ENCODE measurements around the gene AGBL3.
A peak's percentile ranks its signal among the peaks of the same experiment; 100 is the strongest.
"Not testable (repeated sequence)": the region's sequence is repeated elsewhere in the genome, so short reads cannot be mapped to it uniquely, and the experiment has no call there.

AGBL3 gene

DNA sequence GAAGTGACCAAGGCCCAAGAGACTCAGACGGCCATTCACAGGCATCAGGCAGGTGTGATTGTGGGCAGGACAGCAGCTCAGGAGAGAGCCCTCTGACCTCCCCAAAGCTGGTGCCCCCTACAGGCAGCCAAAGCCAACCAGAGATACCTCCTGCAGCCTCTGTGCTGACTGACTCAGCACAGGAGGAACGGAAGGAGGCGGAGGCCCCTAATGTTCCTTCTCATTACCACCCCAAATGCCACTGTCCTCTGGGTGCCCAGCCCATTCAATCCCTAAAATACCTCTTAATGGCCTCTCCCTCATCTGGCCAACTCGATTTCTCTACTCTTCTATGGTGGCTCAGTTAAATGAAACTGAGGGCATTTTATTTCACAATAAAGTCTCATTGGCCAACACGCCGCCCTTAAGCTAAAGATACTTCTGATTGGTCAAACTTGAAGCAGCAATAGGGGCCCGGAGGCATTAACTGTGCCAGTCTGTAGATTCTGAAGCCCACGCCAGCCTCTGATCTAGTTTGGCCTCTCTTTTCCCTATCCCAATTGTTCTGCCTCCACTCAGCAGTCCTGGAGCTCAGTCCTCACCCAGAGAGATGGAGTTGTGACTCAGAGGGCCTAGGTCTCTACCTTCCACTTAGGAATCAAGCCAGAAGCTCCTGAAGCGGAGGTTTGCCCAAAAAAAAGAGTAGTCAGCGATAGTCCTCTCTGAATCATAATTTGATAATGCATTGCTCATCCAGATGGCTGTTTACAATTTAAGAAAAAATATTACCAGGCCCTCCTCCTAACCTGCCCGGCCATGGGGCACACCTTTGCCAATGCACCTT, 183.0 kb downstream of the AGBL3 start:
- TF ChIP-seq Cebpa-rat (IDR thresholded peaks at IDR 0.05), result no peak
- H3K27ac ChIP-seq, result peak overlapping the region; percentile 98

DNA sequence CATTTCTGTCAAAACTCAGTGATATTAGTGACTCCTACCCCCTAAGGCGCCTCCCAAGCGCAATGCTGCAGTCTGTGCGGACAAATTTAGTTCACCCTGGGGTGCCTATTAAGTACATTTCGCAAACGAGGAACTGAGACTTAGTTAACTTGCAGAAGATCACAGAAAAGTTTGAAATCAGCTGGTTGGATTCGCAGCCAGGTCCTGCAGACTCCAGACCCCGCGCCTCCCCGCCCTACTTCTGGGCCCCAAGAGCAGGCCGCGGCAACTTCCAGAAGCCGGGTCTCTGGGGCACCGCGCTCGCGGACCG, 183.6 kb downstream of the AGBL3 start:
- Histone ChIP-seq H3K4me3 (peak overlapping the region; percentile 86), H3K9ac (peak overlapping the region; percentile 97), H4K20me1 (no peaks in the 10 kb centered on the region), H3K4me2 (peak overlapping the region; percentile 91), H3K9me3 (no peaks in the 10 kb centered on the region), H3K36me3 (peaks cover 40% of the 10 kb centered on the region), H3K27ac (peak overlapping the region; percentile 98), H3K4me1 (peaks cover 37% of the 10 kb centered on the region), H3K27me3 (no peaks in the 10 kb centered on the region)
- TF ChIP-seq Cebpa-rat (IDR thresholded peaks at IDR 0.05), result no peak

More for the DNA sequence above, 183.0 kb downstream of the AGBL3 start:
- H3K9ac ChIP-seq, result peak overlapping the region; percentile 97
- H4K20me1 ChIP-seq, result no peaks in the 10 kb centered on the region
- H3K36me3 ChIP-seq, result peaks cover 46% of the 10 kb centered on the region
- peaks cover 37% of the 10 kb centered on the region for H3K4me1 ChIP-seq
- peak overlapping the region; percentile 91 for H3K4me2 ChIP-seq
- H3K27me3 ChIP-seq, result no peaks in the 10 kb centered on the region
- no peaks in the 10 kb centered on the region for H3K9me3 ChIP-seq
- peak overlapping the region; percentile 86 for H3K4me3 ChIP-seq

DNA sequence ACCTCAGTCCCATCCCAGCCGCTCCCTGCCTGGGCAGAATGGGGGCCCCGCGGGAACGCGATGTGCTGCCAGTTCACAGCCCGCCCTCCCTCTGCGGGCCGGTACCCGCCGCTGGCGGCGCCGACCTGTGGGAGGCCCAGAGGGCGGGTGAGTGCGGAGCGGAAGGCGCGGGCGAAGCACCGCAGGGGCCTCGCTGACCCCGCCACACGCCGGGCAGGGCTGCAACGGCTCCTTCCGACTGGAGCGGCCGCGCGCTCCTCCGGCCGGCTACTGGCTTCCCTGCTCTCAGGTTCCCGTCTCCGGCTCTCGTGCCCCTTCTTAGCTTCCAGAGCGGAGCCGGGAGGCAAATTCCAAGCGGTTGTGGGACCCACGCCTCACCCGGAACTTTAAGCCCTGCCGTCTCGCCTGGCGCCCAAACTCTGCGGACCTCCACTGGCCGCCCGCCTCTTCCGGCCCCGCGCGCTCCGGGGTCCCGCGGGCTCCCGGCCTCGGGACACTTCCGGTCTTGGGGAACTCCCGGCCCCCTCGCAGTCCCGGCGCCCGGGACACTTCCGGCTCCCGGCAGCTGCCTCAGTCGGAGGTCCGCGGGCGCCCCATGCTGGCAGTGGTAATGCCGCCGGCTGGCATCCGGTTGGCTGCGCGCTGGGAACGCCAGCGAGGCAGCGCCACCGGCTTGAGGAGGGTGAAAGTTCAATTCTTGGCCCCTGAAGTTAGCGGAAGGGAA, 184.1 kb downstream of the AGBL3 start, which contains the start of gene CYREN:
Gene CYREN, minus strand, starts transcription at position 434 of the 724 bp plus-strand sequence. CDS start 1,785 bp downstream, outside the sequence.
- H3K9me3 ChIP-seq, result no peaks in the 10 kb centered on the region
- peaks cover 35% of the 10 kb centered on the region for H3K36me3 ChIP-seq
- H3K4me2 ChIP-seq, result peak within 1 kb of the TSS; percentile 91
- H3K27ac ChIP-seq, result peak within 1 kb of the TSS; percentile 98
- H3K27me3 ChIP-seq, result no peaks in the 10 kb centered on the region
- peak within 1 kb of the TSS; percentile 97 for H3K9ac ChIP-seq
- peak within 1 kb of the TSS; percentile 86 for H3K4me3 ChIP-seq
- no peak for TF ChIP-seq Cebpa-rat (IDR thresholded peaks at IDR 0.05)
- H3K4me1 ChIP-seq, result peaks cover 37% of the 10 kb centered on the region
- no peaks in the 10 kb centered on the region for H4K20me1 ChIP-seq

DNA sequence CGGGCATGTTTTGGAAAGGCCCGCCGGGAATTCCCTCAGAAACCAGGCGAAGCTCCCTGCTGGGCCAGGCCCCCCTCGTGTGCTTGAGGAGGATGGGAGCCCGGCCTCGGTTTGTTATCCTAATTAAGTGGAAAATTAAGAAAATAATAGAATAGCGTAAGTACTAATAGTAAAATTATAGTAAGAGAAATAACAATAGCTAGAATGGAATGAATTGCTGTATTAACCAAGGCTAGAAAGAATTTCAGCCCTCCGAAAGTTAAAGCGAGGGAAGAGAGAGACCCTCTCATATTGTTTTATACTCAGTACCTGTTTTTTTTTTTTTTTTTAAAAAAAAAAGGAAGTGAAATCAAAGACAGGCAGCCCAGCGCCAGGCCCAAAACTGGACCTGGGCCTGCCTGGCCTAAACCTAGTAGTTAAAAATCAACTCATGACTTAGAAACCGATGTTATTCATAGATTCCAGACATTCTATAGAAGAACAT, 184.7 kb downstream of the AGBL3 start:
- peak overlapping the region; percentile 98 for H3K27ac ChIP-seq
- H3K4me3 ChIP-seq, result peak overlapping the region; percentile 86
- H3K27me3 ChIP-seq, H4K20me1 ChIP-seq, H3K9me3 ChIP-seq: not testable (repeated sequence)
- H3K4me2 ChIP-seq, result peak overlapping the region; percentile 91
- peak overlapping the region; percentile 97 for H3K9ac ChIP-seq
- peaks cover 37% of the 10 kb centered on the region for H3K4me1 ChIP-seq
- peaks cover 29% of the 10 kb centered on the region for H3K36me3 ChIP-seq

DNA sequence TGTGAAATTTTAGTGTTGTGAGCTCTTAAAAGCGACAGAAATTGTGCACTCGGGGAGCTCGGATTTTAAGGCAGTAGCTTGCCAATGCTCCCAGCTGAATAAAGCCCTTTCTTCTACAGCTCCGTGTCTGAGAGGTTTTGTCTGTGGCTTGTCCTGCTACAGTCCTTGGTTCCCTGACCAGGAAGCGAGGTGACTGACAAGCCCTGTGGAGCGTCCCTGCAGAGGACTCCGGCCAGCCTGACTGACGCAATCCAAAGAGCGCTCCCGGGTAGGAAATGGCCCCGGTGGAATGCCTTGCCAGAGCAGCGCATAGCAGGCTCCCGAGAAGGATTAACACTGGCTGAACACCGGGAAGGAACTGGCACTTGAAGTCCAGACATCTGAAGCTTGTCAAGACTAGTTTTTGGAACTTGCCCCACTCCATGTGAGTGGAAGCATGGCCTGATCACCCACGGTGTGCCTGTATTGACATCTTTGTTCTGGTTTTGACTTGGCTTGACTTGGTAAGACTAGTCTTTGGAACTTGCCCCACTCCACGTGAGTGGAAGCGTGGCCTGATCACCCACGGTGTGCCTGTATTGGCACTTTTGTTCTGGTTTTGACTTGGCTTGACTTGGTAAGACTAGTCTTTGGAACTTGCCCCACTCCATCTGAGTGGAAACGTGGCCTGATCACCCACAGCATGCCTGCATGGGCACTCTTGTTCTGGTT, 185.4 kb downstream of the AGBL3 start:
- peaks cover 37% of the 10 kb centered on the region for H3K4me1 ChIP-seq
- not testable (repeated sequence) for H3K9me3 ChIP-seq, H4K20me1 ChIP-seq, H3K27me3 ChIP-seq
- H3K36me3 ChIP-seq, result peaks cover 22% of the 10 kb centered on the region
- peak overlapping the region; percentile 91 for H3K4me2 ChIP-seq
- peak overlapping the region; percentile 97; the same call in 1 of the 2 replicates for H3K9ac ChIP-seq
- H3K4me3 ChIP-seq, result peak overlapping the region; percentile 86; the same call in 1 of the 2 replicates
- peak overlapping the region; percentile 98 for H3K27ac ChIP-seq

DNA sequence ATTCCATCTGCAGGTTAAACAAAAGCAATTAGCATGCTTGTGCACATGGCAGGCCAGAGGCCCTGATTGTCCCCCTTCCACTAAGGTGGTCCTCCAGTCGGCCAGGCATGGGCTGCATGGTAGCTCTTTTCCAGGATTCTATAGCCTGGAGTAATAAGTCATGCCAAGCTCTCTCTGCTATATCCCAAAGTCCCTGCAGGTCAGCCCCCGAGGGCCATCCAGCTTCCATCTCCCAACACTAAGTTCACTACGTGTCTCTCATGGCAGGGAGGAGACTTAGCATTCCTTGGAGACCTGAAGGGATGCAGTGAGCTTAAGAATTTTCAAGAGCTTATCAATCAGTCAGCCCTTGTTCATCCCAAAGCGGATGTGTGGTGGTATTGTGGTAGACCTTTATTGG, 187.6 kb downstream of the AGBL3 start:
- H3K9ac ChIP-seq, H3K4me2 ChIP-seq, H4K20me1 ChIP-seq, H3K27ac ChIP-seq, H3K27me3 ChIP-seq, H3K36me3 ChIP-seq, H3K9me3 ChIP-seq, H3K4me3 ChIP-seq: not testable (repeated sequence)
- peaks cover 21% of the 10 kb centered on the region for H3K4me1 ChIP-seq

DNA sequence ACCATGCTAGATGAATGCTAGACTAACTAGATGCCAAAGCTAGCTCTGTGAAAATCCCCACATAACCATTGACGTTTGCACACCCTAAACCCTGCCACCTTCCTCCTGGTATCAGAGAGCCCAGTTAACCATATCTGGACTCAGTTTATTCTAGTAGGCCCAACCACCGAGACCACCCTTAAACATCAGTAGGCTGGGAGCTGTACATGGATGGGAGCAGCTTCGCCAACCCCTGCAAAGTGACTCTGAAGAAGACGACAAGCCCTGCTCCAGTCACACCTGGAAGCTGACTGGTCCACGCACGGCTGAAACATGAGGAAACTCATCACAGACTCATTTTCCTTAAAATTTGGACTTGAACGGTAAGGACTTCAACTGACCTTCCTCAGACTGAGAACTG, 188.6 kb downstream of the AGBL3 start:
- no peak for TF ChIP-seq Cebpa-rat (IDR thresholded peaks at IDR 0.05)
- Histone ChIP-seq H3K4me2 (no peak overlapping the region), H3K4me1 (peaks cover 12% of the 10 kb centered on the region), H3K4me3 (no peak overlapping the region), H4K20me1 (no peaks in the 10 kb centered on the region), H3K9ac (no peak overlapping the region), H3K27me3 (no peaks in the 10 kb centered on the region), H3K36me3 (peaks cover 1% of the 10 kb centered on the region), H3K9me3 (peaks cover 10% of the 10 kb centered on the region), H3K27ac (no peak overlapping the region)

DNA sequence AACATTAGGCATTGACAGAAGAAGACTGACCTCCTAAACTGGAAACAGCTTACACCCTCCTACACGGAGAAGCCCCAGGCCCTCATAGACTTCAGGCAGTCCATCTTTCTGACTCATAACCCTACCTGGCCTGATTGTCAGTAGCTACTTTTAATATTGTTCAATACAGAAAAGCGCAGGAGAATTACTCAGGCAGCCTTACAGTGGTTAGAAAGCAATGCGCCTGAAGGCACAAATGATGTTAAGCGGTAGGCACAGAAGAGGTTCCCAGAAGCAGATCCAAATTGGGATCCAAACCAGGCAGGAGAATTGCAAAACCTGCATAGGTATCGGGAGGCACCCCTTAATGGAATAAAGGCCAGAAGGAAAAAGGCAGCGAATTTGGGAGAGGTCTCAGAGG, 189.6 kb downstream of the AGBL3 start:
- Histone ChIP-seq H3K4me1 (peaks cover 12% of the 10 kb centered on the region), H3K27me3 (no peaks in the 10 kb centered on the region), H3K4me3 (no peak overlapping the region), H3K9me3 (peaks cover 20% of the 10 kb centered on the region), H3K27ac (no peak overlapping the region), H3K9ac (no peak overlapping the region), H3K36me3 (peaks cover 10% of the 10 kb centered on the region), H4K20me1 (no peaks in the 10 kb centered on the region), H3K4me2 (no peak overlapping the region)
- TF ChIP-seq Cebpa-rat (IDR thresholded peaks at IDR 0.05), result no peak

DNA sequence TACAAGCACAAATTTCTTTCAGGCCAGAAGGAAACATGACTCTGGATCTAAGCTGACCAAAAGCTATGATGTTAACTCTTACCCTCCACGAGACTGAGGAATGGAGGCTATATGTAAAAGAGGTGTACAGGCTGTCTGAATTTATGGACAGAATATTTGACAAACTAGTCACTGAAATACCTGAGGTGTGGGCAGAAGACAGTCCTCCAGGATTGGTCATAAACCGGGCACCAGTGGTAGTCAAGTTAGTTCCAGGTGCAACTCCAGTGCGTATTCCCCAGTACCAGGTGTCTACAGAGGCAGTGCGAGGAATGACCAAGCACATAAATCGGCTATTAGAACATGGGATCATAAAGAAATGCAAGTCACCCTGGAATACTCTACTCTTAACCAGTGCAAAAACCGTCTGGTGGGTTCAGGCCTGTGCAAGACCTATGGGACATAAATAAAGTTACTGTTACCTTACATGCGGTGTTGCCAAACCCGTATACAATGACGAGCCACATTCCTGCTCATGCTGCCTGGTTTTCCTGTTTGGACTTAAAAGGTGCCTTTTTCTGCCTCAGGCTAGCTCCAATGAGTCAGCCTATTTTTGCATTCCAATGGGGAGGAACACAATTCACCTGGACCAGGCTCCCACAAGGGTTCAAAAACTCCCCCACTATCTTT, 190.9 kb downstream of the AGBL3 start:
- no peak for TF ChIP-seq Cebpa-rat (IDR thresholded peaks at IDR 0.05)
- Histone ChIP-seq H3K9ac (no peak overlapping the region), H3K36me3 (peaks cover 20% of the 10 kb centered on the region), H3K27ac (no peak overlapping the region), H4K20me1 (no peaks in the 10 kb centered on the region), H3K9me3 (peaks cover 32% of the 10 kb centered on the region), H3K4me1 (no peaks in the 10 kb centered on the region), H3K27me3 (no peaks in the 10 kb centered on the region), H3K4me2 (no peak overlapping the region), H3K4me3 (no peak overlapping the region)
